GM23338 (cell line): ENCODE measurements around the gene RGS6.

Source experiments
- CREB1 ChIP-seq: fragments of 250-450 bp; sonication (Bioruptor Pico); IDR thresholded peaks from 2 replicates; pipeline ENCODE4 v1.5.0; 2020; ENCODE audit warnings: low read depth, mild to moderate bottlenecking, moderate library complexity
- EZH2 ChIP-seq: fragments of 200-600 bp; sonication (generic); IDR thresholded peaks from one replicate; pipeline ENCODE4 v1.8.0; 2017; ENCODE audit warnings: antibody characterized with exemption, mild to moderate bottlenecking, low read depth; ENCODE audit not compliant: unreplicated experiment
- EZH2phosphoT487 ChIP-seq: fragments of 200-600 bp; sonication (generic); IDR thresholded peaks from one replicate; pipeline ENCODE4 v1.8.1; 2018; ENCODE audit warnings: antibody characterized with exemption; ENCODE audit not compliant: unreplicated experiment
- JUNB ChIP-seq: IDR thresholded peaks from one replicate; pipeline ENCODE4 v1.6.1; 2016; ENCODE audit warnings: antibody characterized with exemption; ENCODE audit not compliant: unreplicated experiment
- NANOG ChIP-seq: IDR thresholded peaks from 2 replicates; pipeline ENCODE4 v1.6.1; 2016; ENCODE audit warnings: antibody characterized with exemption, borderline replicate concordance
- POLR2AphosphoS5 ChIP-seq: IDR thresholded peaks from 2 replicates; pipeline ENCODE4 v1.6.1; 2016; ENCODE audit warnings: antibody characterized with exemption, low read depth
- STAT1 ChIP-seq: IDR thresholded peaks from one replicate; pipeline ENCODE4 v1.6.1; 2016; ENCODE audit warnings: antibody characterized with exemption; ENCODE audit not compliant: unreplicated experiment
- ZNF114 ChIP-seq: fragments of 250-450 bp; sonication (Bioruptor Pico); IDR thresholded peaks from 2 replicates; pipeline ENCODE4 v1.5.0; 2020; ENCODE audit warnings: mild to moderate bottlenecking, moderate library complexity
- ZNF331 ChIP-seq: fragments of 250-450 bp; sonication (Bioruptor Pico); IDR thresholded peaks from 2 replicates; pipeline ENCODE4 v1.5.0; 2020; ENCODE audit warnings: low read depth, mild to moderate bottlenecking, moderate library complexity
- TF ChIP-seq, protein P1 (sequence below), 2 experiments: fragments of 200-600 bp in 1 of 2; sonication (generic) in 1 of 2; conservative IDR thresholded peaks; 2 replicates each; pipeline versions ENCODE4 v1.5.1 to v1.6.1; 2016 to 2017; ENCODE audit warnings: antibody characterized with exemption in 2 of 2, low read depth in 2 of 2, mild to moderate bottlenecking in 2 of 2, moderate library complexity in 1 of 2
- TF ChIP-seq, protein P2 (sequence below): IDR thresholded peaks from one replicate; pipeline ENCODE4 v1.6.1; 2018; ENCODE audit warnings: antibody characterized with exemption; ENCODE audit not compliant: unreplicated experiment
- TF ChIP-seq, protein P3 (sequence below): fragments of 250-450 bp; sonication (Bioruptor Pico); IDR thresholded peaks from 2 replicates; pipeline ENCODE4 v1.5.0; 2020; ENCODE audit warnings: mild to moderate bottlenecking, moderate library complexity
- TF ChIP-seq, protein P4 (sequence below): IDR thresholded peaks from 2 replicates; pipeline ENCODE4 v1.6.1; 2016; ENCODE audit warnings: antibody characterized with exemption

DNA sequence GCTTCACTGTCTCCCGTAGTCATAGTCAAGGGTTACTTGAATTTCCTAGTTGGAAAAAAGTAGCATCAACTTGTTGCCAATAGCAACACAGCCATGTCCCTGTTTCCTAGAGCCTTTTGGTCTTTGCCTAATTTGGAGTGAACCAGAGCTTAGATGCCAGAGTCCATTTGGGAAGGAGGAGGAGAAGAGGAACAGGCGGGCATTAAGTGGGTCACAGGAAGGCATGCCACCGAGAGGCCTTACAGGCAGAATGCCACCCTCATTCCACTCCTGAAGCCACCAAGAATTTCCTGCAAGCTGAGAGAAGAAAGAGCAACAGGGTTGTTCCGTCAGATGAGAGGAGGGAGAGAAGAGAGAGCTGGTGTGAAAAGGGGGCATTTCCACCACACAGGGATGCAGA is 622.2 kb downstream of the RGS6 start:
- TF ChIP-seq CREB1 (CRISPR knock-in tag): no peak
- TF ChIP-seq, protein P1, sequence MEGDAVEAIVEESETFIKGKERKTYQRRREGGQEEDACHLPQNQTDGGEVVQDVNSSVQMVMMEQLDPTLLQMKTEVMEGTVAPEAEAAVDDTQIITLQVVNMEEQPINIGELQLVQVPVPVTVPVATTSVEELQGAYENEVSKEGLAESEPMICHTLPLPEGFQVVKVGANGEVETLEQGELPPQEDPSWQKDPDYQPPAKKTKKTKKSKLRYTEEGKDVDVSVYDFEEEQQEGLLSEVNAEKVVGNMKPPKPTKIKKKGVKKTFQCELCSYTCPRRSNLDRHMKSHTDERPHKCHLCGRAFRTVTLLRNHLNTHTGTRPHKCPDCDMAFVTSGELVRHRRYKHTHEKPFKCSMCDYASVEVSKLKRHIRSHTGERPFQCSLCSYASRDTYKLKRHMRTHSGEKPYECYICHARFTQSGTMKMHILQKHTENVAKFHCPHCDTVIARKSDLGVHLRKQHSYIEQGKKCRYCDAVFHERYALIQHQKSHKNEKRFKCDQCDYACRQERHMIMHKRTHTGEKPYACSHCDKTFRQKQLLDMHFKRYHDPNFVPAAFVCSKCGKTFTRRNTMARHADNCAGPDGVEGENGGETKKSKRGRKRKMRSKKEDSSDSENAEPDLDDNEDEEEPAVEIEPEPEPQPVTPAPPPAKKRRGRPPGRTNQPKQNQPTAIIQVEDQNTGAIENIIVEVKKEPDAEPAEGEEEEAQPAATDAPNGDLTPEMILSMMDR (conservative IDR thresholded peaks at IDR 0.05; ENCODE audit: low read depth in 2 of 2): no peak
- no peak for TF ChIP-seq POLR2AphosphoS5
- no peak for TF ChIP-seq EZH2
- no peak for TF ChIP-seq NANOG
- TF ChIP-seq, protein P2, sequence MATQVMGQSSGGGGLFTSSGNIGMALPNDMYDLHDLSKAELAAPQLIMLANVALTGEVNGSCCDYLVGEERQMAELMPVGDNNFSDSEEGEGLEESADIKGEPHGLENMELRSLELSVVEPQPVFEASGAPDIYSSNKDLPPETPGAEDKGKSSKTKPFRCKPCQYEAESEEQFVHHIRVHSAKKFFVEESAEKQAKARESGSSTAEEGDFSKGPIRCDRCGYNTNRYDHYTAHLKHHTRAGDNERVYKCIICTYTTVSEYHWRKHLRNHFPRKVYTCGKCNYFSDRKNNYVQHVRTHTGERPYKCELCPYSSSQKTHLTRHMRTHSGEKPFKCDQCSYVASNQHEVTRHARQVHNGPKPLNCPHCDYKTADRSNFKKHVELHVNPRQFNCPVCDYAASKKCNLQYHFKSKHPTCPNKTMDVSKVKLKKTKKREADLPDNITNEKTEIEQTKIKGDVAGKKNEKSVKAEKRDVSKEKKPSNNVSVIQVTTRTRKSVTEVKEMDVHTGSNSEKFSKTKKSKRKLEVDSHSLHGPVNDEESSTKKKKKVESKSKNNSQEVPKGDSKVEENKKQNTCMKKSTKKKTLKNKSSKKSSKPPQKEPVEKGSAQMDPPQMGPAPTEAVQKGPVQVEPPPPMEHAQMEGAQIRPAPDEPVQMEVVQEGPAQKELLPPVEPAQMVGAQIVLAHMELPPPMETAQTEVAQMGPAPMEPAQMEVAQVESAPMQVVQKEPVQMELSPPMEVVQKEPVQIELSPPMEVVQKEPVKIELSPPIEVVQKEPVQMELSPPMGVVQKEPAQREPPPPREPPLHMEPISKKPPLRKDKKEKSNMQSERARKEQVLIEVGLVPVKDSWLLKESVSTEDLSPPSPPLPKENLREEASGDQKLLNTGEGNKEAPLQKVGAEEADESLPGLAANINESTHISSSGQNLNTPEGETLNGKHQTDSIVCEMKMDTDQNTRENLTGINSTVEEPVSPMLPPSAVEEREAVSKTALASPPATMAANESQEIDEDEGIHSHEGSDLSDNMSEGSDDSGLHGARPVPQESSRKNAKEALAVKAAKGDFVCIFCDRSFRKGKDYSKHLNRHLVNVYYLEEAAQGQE: no peak
- no peak for TF ChIP-seq EZH2phosphoT487
- TF ChIP-seq JUNB: no peak
- TF ChIP-seq, protein P3, sequence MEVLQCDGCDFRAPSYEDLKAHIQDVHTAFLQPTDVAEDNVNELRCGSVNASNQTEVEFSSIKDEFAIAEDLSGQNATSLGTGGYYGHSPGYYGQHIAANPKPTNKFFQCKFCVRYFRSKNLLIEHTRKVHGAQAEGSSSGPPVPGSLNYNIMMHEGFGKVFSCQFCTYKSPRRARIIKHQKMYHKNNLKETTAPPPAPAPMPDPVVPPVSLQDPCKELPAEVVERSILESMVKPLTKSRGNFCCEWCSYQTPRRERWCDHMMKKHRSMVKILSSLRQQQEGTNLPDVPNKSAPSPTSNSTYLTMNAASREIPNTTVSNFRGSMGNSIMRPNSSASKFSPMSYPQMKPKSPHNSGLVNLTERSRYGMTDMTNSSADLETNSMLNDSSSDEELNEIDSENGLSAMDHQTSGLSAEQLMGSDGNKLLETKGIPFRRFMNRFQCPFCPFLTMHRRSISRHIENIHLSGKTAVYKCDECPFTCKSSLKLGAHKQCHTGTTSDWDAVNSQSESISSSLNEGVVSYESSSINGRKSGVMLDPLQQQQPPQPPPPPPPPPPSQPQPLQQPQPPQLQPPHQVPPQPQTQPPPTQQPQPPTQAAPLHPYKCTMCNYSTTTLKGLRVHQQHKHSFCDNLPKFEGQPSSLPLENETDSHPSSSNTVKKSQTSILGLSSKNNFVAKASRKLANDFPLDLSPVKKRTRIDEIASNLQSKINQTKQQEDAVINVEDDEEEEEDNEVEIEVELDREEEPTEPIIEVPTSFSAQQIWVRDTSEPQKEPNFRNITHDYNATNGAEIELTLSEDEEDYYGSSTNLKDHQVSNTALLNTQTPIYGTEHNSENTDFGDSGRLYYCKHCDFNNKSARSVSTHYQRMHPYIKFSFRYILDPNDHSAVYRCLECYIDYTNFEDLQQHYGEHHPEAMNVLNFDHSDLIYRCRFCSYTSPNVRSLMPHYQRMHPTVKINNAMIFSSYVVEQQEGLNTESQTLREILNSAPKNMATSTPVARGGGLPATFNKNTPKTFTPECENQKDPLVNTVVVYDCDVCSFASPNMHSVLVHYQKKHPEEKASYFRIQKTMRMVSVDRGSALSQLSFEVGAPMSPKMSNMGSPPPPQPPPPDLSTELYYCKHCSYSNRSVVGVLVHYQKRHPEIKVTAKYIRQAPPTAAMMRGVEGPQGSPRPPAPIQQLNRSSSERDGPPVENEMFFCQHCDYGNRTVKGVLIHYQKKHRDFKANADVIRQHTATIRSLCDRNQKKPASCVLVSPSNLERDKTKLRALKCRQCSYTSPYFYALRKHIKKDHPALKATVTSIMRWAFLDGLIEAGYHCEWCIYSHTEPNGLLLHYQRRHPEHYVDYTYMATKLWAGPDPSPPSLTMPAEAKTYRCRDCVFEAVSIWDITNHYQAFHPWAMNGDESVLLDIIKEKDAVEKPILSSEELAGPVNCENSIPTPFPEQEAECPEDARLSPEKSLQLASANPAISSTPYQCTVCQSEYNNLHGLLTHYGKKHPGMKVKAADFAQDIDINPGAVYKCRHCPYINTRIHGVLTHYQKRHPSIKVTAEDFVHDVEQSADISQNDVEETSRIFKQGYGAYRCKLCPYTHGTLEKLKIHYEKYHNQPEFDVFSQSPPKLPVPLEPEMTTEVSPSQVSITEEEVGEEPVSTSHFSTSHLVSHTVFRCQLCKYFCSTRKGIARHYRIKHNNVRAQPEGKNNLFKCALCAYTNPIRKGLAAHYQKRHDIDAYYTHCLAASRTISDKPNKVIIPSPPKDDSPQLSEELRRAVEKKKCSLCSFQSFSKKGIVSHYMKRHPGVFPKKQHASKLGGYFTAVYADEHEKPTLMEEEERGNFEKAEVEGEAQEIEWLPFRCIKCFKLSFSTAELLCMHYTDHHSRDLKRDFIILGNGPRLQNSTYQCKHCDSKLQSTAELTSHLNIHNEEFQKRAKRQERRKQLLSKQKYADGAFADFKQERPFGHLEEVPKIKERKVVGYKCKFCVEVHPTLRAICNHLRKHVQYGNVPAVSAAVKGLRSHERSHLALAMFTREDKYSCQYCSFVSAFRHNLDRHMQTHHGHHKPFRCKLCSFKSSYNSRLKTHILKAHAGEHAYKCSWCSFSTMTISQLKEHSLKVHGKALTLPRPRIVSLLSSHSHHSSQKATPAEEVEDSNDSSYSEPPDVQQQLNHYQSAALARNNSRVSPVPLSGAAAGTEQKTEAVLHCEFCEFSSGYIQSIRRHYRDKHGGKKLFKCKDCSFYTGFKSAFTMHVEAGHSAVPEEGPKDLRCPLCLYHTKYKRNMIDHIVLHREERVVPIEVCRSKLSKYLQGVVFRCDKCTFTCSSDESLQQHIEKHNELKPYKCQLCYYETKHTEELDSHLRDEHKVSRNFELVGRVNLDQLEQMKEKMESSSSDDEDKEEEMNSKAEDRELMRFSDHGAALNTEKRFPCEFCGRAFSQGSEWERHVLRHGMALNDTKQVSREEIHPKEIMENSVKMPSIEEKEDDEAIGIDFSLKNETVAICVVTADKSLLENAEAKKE (CRISPR knock-in tag): no peak
- no peak for TF ChIP-seq ZNF114 (CRISPR knock-in tag)
- no peak for TF ChIP-seq ZNF331 (CRISPR knock-in tag)
- TF ChIP-seq, protein P4, sequence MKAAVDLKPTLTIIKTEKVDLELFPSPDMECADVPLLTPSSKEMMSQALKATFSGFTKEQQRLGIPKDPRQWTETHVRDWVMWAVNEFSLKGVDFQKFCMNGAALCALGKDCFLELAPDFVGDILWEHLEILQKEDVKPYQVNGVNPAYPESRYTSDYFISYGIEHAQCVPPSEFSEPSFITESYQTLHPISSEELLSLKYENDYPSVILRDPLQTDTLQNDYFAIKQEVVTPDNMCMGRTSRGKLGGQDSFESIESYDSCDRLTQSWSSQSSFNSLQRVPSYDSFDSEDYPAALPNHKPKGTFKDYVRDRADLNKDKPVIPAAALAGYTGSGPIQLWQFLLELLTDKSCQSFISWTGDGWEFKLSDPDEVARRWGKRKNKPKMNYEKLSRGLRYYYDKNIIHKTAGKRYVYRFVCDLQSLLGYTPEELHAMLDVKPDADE: no peak
- no peak for TF ChIP-seq STAT1
